NCI-H82 treated with DMSO at 0.1 percent for 48 hours (cell line): ENCODE results near the gene ZNF513.
A peak's percentile ranks its signal among the peaks of the same experiment; 100 is the strongest.

Experiments
- DNase-seq: peaks from one replicate; lab custom pipeline; 2025; ENCODE audit not compliant: unreplicated experiment; lab: John Stamatoyannopoulos, UW

Gene ZNF513

DNA sequence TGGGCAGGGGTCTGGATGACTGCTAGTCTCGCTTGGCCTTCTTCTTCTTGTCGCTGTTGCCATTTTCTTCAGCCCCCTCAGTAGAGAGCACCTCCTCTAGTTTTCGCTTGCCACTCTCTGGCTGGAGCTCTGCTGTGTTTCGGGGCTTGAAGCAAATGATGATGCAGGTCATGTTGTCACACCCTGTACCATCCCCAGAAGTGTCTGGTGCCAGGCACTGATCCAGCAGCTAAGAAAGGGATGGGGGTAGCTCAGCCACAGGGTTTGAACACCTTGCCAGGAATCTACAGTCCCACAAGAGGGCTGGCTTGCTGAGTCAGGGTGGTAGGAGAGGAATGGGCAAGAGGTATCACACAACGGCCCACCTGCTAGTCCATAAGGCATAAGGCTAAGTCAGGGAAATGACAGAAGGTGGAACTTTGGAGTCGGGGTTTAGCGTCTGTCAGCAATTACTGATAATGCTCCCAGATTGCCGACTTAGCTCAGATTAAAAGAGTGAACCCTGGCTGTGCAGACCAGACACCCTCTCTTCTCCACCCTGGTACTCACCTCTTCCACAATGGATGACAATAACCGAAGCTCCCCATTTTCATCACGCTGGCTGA lies 1.1 kb upstream of the ZNF513 start:
- DNase-seq, result peak; percentile 72

DNA sequence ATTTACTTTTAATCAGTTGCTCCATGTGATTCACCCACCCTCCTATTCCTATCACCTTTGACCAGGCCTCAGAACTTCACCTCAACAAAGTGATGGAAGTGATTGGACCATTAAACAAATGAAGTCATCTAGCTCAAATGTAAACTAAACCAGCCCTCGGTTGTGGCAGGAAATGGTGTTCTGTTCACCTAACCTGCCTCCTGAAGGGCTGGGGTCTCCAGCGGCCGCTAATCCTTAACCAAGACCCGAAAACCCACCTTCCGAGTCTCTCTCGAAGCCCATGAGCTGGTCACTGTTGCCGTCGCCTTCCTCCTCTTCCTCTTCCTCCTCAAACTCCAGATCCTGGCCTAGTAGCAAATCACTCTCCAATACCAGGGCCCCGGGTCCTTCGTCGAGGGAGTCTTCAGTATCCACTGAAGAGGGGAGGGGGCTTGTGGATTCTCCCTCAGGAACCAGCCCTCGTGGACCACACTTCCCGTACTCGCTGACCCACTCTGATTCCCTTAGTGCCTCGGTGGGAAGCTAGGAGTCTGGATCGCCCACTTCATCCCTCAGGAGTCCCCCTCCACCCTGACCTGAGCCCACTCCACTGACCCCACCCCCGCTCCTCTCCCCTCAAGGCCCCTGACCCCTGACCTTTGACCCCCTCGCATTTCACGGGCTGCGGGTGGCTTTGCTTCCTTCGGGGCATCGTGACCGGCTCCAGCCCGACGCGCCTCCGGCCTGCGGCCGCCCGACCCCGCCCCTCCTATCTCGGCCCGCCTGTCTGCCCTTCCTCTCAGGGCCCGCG lies 503 bp downstream of the ZNF513 start:
- DNase-seq, result no peak

DNA sequence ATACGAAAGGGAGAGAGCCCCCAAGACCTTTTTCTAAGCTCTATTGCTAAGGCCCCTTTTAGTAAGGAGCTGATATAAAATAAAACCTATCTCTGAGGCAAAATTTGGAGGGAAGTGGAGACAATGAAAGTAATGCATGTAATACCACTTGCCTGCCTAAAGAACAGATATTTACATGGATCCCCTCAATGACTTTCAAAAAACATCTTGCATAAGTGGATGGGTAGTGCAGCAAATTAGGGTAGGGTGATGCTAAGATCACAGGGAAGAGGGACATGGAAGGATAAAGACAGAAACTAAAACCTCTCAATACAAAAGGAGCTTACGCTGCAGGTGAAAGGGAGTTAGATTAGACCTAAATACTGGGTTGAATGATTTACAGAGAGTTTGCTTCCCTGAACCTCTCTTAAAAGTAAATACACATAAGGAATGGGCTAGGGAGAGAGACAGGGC lies 1.1 kb downstream of the ZNF513 start:
- no peak for DNase-seq

DNA sequence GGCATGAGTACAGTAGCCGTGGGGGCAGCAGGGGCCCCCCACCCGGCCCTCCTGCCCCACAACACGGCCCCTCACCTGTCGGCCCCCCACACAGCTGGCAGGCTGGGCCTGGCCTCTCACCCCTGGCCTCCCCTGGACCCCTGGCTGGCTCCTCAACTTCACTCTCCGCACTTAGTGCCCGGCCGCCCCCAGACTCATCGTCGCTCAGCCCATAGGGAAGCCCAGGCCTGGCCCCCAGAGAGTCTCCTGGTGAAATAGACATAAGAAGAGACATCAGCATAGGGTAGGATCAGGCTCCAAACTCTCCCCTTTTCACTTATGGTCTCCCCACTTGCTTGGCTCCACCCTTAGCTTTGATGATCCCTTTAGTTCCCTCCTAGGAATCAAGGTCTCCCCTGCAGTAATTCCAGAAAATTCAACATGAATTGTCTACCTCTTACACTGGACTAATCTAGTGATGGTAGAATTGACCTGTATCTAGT lies 1.7 kb downstream of the ZNF513 start:
- no peak for DNase-seq

DNA sequence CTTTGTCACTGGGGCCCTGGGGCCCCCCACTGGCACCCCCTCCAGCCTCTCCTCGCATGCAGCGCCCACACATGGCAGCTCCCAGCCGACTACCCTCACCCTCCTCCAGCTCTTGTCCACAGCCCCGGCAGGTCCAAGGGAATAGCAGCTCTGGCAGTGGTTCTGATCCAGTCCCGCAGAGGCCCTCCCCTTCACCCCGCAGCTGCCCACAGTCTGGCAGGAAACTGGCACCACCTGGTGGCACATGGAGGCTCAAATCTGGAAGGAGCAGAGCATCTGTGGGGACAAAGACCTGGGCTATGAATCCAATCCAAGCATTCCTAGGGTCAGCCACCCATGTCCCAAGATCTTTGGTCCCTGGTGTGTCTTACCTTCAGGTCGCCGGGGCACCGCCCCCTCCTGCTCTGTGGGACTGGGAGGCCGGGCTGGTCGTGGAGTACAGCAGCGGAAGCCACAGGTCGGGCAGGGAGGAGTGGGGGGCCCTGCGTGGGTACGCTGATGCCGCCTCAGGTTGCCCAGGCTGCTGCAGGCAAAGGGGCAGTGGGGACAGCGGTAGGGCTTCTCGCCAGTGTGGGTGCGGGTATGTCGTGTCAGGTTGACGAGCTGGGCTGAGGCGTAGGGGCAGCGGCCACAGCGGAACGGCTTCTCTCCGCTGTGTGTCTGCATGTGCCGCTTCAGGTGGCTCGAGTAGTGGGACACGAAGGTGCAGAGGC lies 2.3 kb downstream of the ZNF513 start:
- DNase-seq, result no peak

DNA sequence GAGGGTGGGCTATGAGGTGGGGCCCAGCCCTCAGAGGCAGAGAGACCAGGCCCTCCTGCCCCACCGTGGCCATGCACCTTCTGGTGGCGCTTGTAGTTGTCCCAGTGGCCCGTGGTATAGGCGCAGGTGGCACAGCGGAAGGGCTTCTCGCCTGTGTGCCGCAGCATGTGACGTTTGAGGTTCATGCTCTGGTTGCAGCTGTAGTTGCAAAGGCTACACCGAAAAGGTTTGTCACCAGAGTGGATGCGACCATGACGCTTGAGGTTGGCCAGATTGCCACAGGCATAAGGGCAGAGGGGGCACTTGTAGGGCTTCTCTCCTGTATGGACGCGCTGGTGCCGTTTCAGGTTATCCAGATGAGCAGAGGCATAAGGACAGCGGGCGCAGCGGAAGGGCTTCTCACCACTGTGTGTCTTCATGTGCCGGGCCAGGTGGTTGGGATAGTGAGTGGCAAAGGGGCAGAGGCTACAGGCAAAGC lies 2.9 kb downstream of the ZNF513 start:
- no peak for DNase-seq

DNA sequence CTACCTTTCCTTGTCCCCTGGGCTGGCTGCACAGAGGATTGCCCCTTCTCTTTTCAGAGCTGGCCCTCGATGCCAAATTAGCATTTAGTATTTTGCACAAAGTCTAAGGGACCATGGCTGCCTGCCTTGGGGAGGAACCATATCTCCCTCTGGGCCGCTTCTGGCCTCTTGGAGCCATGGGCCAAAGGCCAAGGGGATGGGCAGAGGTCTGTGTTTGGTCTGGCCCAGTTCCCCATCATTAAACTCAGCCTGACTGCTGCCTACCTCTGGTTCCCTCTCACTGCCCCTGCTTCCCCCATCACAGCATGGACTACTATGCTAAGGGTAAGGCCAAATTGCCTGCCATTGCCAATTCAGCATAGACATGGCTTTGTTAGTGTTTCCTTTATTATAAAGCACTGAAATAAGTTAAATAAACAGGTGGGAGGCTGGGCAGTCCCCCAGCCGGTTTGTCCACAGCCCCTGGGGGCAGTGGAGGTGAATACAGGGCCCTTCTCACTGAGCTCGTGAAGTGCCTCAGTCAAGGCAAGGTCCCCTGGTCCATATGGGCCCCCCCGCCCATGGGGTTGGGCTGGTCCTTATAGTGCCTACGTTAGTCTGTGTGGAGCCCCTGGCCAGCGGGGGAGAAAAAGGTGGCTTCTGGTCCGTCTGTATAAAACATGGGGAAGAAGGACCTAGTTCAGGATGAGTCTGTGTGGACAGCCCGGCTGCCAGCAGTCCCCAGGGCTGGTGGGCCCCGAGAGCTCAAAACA lies 3.5 kb downstream of the ZNF513 start:
- DNase-seq, result no peak

DNA sequence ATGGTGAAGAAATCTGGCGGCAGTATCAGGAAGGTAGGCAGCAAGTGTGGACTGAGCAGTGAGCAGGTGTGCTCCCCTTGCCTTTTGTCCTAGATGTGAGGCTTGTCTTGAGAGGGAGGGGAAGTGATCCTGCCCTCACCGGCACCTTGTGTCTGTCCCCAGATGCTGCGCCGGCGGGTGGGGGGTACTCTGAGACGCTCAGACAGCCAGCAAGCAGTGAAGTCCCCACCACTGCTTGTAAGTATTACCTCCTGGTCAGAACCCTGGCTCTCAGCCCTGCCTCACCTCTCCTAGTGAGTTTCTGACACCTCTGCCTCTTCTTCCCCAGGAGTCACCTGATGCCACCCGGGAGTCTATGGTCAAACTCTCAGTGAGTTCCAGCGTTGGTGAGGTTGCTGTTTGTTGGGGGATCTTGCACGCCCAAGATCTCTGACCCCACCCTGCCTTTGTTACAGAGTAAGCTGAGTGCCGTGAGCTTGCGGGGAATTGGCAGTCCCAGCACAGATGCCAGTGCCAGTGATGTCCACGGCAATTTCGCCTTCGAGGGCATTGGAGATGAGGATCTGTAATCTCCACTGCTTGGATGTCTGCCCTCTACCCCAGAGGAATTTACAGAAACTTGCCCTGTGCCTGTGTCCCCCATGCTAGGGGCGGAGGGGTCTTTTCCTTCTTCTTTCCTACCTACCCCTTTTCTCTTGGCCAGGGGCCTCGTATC lies 4.2 kb downstream of the ZNF513 start:
- DNase-seq, result no peak

DNA sequence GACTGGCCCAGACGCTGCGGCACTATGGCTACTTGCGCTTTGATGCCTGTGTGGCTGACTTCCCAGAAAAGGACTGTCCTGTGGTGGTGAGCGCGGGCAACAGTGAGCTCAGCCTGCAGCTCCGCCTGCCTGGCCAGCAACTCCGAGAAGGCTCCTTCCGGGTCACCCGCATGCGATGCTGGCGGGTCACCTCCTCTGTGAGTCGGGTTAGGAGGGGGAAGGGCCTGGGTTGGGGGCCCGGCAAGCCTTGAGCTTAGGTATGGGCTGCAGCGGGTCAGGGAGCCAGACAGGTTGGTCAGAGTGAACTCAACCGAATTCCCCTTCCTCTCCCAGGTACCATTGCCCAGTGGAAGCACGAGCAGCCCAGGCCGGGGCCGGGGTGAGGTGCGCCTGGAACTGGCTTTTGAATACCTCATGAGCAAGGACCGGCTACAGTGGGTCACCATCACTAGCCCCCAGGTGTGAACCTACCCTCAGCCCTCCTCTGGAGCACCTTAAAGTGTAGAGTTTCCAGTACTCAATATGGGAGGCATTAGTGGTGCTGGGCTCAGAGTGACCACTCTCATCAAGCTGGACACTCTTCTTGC lies 4.9 kb downstream of the ZNF513 start:
- no peak for DNase-seq

DNA sequence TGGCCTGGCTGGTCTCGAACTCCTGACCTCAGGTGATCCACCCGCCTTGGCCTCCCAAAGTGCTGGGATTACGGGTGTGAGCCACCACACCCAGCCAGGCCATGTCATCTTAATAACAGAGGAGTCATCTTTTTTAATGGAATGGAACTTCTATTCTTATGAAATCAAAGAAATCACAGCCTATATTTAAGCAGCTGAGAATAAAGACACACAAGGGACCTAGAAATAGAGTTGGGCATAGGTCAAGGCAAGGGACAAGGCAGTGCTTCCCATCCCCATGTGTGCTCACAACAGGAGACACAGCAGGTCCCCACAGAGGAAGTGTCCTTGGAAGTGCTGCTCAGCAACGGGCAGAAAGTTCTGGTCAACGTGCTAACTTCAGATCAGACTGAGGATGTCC lies 7.0 kb downstream of the ZNF513 start:
- no peak for DNase-seq

DNA sequence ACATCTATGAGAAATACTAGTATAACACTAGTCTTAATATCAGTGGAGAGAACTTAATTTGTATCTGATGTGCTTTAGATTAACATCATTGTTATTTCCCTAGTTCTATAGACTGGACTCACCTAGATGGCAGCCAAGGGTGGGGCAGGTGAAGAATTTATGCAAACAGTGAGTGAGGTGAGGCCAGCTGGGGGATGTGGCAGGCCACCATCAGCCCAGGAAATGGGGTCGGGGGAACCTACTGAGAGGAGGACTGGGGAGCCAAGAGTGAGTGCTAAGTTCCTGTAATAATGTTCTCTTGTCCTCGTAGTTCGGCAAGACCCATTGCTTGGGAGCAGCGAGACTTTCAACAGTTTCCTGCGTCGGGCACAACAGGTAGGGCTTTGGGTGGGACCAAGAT lies 7.6 kb downstream of the ZNF513 start:
- no peak for DNase-seq

DNA sequence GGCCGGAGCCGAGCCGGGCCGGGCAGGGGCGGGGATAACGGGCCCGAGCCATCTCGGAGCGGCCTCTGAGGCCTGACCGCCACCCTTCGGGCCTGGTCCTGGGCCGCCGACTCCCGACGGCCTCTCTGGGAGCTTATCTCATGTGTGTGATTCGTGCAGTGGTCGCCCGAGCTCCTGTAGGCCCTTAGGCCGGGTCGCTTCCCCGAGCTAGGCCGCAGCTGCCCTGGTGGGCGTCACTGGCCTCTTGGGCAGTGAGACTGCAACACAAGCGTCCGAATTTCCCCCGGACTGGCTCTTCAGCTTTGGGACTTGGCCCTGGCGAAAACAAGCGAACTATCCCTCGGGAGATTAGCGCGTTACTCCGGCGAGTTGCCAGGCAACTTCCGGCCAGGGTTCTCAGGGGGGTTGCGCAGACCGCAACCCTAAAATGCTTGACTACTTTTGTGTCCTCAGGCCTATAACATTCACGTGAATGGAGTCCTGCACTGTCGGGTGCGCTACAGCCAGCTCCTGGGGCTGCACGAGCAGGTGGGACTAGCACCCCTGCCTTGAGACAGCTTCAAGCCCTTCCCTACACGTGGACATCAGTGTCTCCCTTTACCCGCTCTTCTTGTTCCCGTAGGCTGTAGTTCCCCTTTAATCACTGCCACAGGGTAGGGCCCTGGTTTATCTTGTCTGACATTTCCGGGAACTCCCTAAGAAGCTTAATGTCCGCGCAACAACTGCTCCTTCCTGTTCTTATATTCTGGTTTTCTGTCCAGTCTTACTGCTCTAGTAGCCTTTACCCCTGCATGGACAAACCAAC lies 9.5 kb downstream of the ZNF513 start:
- peak; percentile 45 for DNase-seq

DNA sequence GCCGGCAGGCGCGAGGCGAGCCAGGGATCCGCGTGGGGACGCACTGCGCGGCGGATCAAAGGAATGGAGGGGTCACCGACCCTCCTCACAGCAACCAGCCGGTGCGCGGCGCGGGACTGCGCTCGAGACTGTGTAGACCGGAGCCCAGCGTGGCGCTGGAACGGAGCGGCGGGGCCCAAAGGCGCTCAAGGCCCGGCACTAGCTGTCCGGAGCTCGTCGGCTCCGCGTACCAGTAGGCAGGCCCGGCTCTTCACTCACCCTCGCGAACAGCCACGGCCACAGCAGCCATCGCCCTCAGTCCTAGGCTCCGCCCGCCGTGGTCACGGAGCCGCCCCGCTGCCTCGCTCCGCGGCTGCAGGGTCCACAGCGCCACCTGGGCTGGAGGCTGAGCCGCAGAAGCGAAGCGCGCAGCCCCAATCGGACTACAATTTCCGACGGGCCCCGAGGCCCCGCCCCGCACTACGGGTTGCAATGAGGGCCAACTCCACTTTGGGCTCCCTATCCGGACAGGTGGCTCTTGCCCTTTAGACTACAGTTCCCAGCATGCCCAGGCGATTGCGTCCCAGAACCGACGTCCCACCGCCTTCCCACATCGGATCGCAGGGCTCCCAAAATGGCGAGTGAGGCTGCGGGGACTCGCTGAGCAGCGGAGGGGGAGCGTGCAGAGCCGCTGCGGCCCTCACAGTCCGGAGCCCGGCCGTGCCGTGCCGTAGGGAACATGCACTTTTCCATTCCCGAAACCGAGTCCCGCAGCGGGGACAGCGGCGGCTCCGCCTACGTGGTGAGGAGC lies 10.3 kb downstream of the ZNF513 start, which contains the start of the genes EIF2B4 and SNX17:
Gene EIF2B4 (minus strand): TSS at position 313 of the 790 bp plus-strand sequence. CDS start 24 bp downstream, at position 289.
Gene SNX17 (plus strand): TSS at position 591 of the 790 bp plus-strand sequence. CDS start 128 bp downstream, at position 719.
- DNase-seq, result peak; percentile 94

DNA sequence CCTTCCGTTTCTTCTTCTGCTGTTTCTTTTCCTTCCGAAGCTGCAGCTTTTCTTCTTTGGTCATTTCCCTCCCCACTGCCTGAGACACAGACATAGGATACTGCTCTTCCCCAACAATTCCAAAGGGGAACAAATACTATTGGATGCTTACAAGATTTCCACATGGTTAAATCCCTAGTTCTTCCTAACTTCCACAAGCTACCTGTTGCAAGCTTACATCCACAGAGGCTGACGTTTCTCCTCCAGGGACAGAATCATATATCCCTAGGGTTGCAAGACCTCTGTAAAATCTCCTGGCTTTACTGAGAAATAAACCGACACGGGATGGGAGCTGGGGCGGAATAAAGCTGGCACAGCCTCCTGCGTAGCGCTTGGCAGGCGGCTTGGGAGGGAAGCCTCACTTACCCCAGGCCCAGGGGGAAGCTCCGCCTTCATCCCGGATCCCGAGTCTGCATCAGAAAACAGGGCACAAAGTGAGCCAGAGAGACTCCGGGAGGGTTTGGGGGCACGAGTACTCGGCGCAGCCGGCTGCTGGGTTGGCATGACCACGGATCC lies 11.0 kb downstream of the ZNF513 start:
- no peak for DNase-seq

DNA sequence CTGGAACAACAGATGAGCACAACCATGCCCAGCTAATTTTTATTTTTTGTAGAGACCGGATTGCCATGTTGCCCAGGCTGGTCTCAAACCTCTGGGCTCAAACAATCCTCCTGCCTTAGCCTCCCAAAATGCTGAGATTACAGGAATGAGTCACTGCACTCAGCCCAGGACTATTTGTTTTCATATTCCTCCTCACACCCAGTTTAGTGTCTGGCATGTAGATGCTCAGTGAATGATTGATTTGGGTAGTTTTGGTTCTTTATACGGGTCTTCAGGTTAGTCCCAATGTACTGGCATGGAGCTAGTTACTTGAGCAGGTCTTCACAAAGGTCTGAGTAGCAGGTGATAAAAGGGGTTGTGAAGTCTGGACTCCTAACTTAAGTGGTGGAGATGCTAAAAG lies 16.6 kb downstream of the ZNF513 start:
- no peak for DNase-seq

DNA sequence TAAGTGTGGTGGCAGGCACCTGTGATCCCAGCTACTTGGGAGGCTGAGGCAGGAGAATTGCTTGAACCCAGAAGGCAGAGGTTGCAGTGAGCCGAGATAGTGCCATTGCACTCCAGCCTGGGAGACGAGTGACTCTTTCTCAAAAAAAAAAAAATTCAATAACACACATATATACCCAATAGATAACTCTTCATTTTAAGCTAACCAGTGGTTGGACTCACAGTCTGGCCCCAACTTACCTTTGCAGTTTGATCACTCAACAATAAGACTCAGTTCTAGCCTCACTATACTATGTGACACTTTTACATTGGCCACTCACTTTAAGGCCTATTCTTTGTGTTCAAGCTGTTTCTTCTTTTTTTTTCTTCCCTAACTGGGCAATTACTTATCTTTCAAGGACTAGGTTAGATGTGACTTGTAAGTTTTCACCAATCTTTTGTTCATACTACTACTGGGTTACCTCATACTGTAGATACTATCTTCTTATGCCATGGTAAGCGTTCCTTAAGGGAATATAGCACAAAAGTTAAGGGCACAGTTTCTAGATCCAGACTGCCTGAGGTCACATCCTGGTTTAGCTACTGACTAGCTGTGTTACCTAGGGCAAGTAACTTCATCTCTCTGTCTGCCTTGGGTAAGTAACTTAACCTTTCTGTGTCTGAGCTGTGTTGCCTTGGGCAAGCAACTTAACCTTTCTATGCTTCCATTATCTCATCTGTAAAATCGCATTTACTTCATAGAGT lies 17.7 kb downstream of the ZNF513 start:
- DNase-seq, result no peak
